ENCODE results near the gene PER2. TPM values are rescaled to one million over a fixed set of nuclear protein-coding genes. Genes with fewer than 3 reads are reported as not detected.

The PER2 gene
- total RNA-seq, 1 experiment from 2014 or later, result 1.7 TPM

- no peak for DNase-seq (ENCODE audit: low read depth)
Measured at GRCh38 chr2:238308177-238308576, 19.8 kb upstream of the PER2 start.

GRCh38 chr2:238306672-238306998, 18.2 kb upstream of the PER2 start:
- no peak for DNase-seq (ENCODE audit: low read depth)

GRCh38 chr2:238305965-238306671, 17.7 kb upstream of the PER2 start:
- no peak for DNase-seq (ENCODE audit: low read depth)

GRCh38 chr2:238305092-238305862, 16.9 kb upstream of the PER2 start:
- DNase-seq (ENCODE audit: low read depth), result no peak

- DNase-seq (ENCODE audit: low read depth), result no peak
Measured at GRCh38 chr2:238304116-238304515, 15.7 kb upstream of the PER2 start.

GRCh38 chr2:238302751-238303150, 14.3 kb upstream of the PER2 start:
- DNase-seq (ENCODE audit: low read depth), result no peak

GRCh38 chr2:238302087-238302486, 13.7 kb upstream of the PER2 start:
- no peak for DNase-seq (ENCODE audit: low read depth)

- DNase-seq (ENCODE audit: low read depth), result no peak
Measured at GRCh38 chr2:238299803-238300202, 11.4 kb upstream of the PER2 start.

GRCh38 chr2:238296638-238297457, 8.4 kb upstream of the PER2 start:
- no peak for DNase-seq (ENCODE audit: low read depth)

- no peak for DNase-seq (ENCODE audit: low read depth)
Measured at GRCh38 chr2:238295144-238296112, 7.0 kb upstream of the PER2 start.

- DNase-seq (ENCODE audit: low read depth), result no peak
Measured at GRCh38 chr2:238294393-238295143, 6.2 kb upstream of the PER2 start.

- DNase-seq (ENCODE audit: low read depth), result no peak
Measured at GRCh38 chr2:238294046-238294392, 5.6 kb upstream of the PER2 start.

GRCh38 chr2:238291550-238292281, 3.3 kb upstream of the PER2 start:
- DNase-seq (ENCODE audit: low read depth), result no peak

GRCh38 chr2:238290715-238291549, 2.5 kb upstream of the PER2 start:
- DNase-seq (ENCODE audit: low read depth), result peak; percentile 15

GRCh38 chr2:238290091-238290509, 1.7 kb upstream of the PER2 start:
- peak; percentile 57 for DNase-seq (ENCODE audit: low read depth)

GRCh38 chr2:238289574-238289973, 1.2 kb upstream of the PER2 start:
- DNase-seq (ENCODE audit: low read depth), result no peak

- peak; percentile 98 for DNase-seq (ENCODE audit: low read depth)
Measured at GRCh38 chr2:238288650-238289573, 502 bp upstream of the PER2 start.
